Hippocampal formation (tissue), 2 donors: ENCODE data around the gene PKDREJ.
A peak's percentile ranks its signal among the peaks of the same experiment; 100 is the strongest.

Experiments used
- DNase-seq, 2 donors: peaks; one replicate each; lab custom pipeline; 2025; lab: John Stamatoyannopoulos, UW

The PKDREJ gene

DNA sequence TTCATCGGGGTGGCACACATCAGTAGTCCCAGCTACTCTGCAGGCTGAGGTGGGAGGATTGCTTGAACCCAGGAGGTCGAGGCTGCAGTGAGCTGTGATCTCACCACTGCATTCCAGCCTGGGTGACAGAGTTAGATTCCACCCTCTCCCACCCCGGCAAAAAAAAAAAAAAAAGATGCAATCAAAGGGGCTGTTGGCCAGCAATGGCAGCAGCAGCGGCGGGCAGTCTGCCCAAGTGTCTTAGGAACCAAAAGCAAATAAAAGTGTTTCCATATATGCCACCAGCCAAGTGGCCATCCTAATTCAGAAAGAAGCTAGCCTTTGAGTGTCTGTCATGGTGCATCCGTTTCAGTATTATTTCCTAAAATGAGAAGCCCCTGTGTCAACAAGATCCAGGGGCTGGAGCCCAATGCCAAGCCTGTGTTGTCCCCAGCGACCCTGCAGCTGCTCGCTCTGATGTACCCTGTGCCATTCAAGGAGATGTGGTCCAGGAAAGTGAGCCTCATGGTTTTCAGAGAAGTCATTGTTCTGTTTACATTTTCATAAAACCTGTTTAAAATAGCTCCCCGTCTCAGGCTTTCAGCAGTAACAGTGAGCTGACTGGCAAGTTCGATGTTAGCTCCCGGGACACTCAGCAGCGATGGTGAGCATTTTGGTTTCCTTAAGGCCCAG is 25.6 kb downstream of the PKDREJ start:
- DNase-seq, result no peak

DNA sequence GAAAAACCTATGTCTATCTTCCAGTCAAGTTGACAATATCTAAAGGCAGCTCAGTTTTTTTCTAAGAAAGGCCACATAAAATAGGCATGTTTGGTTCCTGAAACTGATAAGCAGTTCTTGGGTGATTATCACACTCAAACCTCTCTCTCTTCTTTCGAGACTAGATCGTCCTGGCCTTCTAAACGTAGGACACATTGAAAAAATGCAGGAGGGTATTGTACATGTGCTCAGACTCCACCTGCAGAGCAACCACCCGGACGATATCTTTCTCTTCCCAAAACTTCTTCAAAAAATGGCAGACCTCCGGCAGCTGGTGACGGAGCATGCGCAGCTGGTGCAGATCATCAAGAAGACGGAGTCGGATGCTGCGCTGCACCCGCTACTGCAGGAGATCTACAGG is 28.2 kb downstream of the PKDREJ start:
- DNase-seq, result no peak

DNA sequence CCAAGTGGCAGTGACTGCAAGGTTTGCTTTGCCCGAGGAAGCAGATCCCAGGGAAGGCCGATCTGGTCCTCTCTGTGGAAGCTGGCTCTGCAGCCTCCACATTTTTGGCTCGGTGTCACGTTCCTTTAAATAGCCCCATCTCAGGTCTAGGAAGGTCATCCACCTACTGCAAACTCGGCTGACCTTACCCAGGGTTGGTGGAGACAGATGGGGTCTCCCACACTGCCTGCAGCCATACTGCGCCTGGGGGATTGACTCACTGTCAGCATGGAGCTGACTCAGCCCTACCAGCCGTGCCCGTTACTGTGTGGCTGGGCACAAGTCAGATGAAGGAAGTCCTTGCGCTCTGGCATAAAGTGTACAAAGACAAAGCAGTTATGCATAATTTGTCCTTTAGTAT is 29.9 kb downstream of the PKDREJ start:
- DNase-seq, result peak; percentile 17

DNA sequence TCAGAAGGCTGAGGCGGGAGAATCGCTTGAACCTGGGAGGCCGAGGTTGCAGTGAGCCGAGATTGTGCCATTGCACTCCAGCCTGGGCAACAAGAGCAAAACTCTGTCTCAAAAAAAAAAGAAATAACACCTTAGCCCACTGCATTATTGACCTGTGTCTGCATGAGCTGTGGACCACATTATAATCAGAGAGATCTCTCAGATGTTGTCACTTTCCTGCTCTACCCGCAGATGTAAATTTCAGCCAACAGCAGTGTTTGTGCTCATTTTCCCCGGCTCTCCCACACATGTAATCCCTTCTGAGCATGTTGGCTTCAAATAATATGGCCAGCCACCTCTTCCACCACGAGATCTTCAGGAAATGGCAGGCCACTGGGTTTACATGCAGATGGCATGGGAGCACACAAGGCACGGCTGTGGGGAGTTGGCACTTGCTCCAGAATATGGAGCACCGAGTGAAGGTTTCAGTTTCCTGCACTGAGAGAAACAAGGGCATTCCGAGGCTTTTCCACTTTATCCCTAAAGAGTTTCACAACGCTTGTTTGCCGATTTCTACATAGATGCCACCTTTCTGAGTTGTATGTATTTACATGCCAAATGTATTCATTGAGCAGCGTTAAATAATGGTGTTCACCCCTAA is 32.8 kb downstream of the PKDREJ start:
- DNase-seq, result no peak

DNA sequence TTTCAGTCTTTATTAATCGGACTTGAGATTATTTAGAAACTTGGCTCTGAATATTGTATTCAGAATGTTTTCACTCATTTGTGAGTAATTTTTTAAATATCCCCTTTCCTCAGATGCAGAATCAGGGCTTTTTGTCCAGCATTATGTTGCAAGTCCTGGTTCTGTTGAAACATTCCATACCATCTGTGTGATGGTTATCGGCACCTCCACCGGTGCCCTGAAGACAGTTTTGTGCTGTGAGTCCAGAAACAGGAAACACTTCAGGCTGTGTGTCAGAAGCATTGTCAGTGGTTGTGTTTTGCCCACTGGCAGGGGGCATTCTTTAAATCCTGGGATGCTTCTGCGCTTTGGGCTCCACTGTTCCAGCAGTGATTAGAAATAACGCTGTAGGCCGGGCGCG is 33.4 kb downstream of the PKDREJ start:
- DNase-seq, result no peak

DNA sequence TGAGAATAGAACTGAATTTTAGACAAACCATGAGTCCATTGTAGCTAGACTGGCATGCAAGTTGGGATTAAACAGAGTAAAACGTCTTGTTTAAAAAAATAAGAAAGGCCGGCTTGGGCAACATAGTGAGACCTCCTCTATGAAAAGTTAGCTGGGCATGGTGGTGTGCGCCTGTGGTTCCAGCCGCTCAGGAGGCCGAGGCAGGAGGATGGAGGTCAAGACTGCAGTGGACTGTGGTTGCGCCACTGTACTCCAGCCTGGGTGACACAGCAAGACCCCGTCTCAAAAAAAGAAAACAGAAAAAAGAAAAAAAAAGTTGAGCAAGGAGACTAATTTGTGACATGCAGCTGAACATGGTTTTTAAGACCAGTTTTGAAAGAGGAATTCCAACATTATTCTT is 36.6 kb downstream of the PKDREJ start:
- DNase-seq, result no peak

DNA sequence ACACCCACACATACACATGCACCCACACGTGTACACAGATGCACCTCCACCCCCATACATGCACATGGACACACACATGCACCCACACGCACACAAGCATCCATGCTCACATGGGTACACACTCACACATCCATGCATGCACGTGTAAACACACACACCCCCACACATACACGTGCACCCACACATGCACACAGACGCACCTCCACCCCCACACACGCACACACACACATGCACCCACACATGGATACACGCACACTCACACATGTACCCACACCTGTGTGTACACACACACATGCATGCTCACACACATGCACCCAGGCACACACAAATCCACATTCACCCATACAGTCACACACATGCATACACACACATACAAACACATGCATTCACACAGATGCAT is 37.5 kb downstream of the PKDREJ start:
- DNase-seq, result no peak

DNA sequence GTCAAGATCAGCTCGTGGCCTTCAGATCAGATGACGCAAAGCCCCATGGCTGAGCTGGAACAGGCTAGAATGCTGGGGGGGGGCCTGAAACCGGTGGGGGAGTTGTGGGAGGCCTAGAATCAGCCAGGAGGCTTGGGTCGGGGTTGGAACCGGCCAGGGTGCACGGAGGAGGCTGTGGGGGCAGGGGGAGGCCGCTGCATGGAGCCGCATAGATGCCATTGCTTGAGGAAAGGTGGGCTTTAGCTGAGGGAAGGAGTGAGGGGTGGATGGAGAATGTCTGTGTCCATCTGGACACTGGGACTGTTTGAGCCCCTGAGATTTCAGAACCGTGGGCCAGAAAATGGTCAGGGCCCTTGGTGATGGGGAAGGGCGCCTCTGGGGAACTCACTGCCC is 38.2 kb downstream of the PKDREJ start:
- no peak for DNase-seq

DNA sequence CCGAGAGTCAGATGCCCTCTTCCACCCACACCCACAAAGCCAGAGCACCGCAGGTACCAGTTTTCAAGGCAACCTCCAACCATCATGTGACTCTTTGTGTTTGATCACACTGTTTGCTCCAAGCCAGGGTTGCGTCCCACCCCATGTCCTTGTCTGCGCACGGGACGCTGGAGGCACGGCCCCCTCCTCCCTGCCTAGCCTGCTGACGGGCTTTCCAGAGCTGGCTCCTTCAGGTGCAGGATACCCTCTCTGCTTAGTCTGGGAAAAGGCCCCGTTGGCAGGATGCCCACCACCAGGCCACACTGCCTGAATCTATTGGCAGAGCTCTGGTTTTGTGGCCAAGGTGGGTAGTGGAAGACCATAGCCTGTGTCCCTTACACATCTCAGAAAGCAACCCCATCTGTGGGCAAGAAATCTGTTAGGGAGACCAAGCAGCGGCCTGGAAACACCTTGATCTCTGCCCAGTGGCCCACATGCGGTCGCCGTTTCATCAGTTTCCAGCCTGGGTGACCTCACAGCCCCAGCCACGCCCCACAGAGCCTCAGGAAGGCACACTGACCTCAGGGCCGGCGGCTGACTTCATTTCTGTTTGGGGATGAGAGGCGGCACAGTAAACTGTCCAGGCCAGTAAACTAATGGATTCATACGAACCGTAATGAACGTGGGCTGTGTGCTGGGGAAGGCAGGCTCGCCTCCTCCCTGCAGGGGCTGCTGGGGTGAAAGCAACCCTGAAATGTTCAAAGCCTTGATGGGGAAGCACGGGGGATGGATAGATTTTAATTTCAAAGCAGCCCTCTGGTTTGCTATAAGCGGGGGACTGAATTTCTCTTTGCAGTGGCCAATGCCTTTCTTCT is 38.9 kb downstream of the PKDREJ start:
- no peak for DNase-seq

DNA sequence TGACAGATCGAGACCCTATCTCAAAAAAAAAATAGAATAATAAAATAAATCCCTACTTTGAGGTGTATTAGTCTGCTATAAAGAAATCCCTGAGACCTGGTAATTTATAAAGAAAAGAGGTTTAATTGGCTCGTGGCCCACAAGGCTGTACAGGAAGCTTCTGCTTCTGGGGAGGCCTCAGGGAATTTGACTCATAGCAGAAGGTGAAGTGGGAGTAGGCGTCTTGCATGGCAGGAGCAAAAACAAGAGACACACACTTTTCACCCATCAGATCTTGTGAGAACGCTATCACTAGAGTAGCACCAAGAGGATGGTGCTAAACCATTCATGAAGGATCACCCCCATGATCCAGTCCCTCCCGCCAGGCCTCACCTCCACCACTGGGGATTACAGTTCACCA is 42.2 kb downstream of the PKDREJ start:
- DNase-seq, result no peak

DNA sequence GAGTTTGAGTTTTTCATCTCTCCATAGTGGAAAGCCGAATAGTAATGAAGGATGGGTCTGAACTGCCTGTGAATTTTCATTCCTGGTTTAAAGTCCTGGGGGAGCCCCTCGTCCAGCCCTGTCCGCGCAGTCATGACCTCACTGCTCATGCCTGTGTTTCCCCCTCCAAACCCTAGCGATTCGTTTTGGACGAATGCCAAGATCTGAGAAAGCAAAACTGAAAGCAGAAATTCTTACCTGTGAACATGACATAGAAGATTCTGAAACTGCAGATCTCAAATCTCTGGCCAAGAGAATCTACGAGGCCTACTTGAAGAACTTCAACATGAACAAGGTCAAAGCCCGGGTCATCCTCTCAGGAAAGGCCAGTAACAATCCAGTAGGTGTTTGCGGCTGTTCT is 43.5 kb downstream of the PKDREJ start:
- DNase-seq, result no peak

DNA sequence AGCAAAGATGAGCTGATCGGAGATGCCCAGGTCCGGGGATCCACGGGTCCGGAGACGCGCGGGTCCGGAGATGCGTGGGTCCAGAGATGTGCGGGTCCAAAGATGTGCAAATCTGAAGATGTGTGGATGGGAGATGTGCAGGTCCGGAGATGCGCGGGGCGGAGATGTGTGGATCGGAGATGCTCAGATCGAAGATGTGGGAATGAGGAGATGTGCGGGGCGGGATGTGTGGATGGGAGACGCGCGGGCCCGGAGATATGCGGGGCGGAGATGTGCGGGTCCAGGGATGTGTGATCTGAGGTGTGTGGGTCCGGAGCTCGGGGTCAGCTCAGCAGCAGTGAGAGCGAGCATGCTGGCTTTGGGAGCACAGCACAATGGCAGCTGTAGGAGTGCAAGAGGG is 48.5 kb downstream of the PKDREJ start:
- no peak for DNase-seq

DNA sequence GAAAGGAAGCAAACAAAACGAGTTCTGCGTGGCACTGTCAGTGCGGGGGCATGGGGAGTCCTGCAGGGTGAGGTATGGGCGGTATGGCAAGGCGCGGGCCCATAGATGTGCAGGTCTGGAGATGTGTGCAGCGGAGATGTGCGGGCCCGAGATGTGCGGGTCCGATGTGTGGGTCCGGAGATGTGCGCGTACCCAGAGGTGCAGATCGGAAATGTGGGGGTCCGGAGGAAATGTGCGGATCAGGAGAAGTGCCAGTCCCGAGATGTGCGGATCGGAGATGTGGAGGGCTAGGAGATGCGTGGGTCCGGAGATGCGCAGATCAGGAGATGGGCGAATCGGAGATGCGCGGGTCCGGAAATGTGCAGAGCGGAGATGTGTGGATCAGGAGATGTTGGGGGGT is 49.0 kb downstream of the PKDREJ start:
- no peak for DNase-seq

DNA sequence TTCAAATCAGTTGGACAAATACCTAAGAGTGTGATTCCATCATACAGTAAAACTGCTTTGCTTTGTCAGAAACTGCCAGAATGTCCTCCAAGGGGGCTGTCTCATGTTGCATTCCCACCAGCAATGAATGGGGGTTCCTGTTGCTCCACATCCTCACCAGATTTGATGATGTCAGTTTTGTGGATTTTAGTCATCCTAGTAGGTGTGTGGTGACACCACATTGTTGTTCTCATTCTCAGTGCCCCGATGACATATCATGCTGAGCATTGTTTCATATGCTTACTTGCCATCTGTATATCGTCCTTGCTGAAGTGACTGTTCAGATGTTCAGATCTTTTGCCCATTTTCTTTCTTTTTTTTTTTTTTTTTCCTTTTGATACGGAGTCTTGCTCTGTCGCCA is 50.1 kb downstream of the PKDREJ start:
- DNase-seq, result no peak

DNA sequence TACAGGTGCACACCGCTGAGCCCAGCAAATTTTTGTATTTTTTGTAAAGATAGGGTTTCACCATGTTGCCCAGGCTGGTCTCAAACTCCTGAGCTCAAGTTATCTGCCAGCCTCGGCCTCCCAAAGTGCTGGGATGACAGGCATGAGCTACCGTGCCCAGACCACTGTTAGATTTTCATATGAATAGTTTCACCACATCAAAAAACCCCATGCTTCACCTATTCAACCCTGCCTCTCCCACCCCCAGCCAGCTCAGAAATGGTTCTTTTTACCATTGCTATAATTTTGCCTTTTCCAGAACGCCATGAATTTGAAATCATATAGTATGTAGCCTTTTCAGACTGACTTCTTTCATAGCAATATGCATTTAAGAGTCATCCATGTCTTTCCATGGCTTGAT is 50.9 kb downstream of the PKDREJ start:
- DNase-seq, result no peak

DNA sequence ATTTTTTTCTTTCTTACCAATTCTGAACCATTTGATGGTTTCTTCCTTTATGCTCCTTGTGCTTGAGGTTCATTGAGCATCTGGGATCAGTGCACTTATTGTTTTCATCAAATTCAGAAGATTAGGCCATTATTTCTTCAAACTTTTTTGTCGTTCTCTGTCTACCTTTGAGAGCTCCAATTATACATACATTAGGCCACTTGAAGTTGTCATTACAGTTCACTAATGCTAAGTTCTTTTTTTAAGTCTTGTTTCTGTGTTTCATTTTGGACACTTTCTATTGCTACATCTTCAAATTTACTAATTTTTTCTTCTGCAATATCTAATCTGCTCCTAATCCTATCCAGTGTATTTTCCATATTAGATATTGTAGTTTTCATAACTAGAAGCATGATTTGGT is 53.9 kb downstream of the PKDREJ start:
- DNase-seq, result no peak
